ENCODE measurements around the gene RCCD1.
"Not testable (repeated sequence)": the region's sequence is repeated elsewhere in the genome, so short reads cannot be mapped to it uniquely, and the experiment has no call there.

The RCCD1 gene

DNA sequence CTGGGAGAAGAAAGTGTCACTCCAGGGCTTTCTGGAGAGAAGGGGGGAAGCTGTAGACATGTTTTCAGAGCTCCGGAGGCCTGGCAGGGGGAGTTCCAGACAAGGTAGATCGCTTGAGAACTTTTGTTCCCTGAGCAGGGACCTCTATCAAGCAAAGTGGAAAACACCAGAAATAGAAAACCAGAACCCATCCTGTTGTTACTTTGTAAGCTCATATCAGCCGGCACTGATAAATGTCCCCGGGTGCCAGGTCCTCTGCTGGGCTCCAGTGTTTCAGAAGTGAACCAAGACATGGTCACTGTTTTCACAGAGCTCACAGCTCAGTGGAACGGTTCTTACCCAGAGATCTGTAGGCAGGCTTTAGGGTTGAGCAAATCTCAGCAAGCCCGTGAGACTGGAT is 35.8 kb upstream of the RCCD1 start:
- no peak for DNase-seq

DNA sequence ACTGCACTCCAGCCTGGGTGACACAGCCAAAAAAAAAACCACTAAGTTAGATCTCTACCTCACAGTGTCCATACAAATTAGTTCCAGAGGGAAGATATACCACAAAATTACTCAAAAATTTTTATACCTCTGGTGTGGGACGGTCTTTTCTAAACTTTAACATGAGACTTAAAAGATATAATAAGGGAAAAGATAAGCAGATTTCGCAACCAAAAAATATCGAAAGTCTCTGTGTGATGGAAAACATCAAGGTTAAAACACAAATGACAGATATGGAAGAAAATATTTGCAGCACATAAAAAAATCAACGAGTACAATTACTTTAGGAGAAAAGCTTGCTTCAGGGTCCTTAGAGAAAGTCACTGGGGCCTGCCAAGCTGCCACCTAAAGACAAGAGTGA is 32.8 kb upstream of the RCCD1 start:
- DNase-seq: no peak

GRCh38 chr15:90922712-90923322 is 31.9 kb upstream of the RCCD1 start:
- DNase-seq: not testable (repeated sequence)

DNA sequence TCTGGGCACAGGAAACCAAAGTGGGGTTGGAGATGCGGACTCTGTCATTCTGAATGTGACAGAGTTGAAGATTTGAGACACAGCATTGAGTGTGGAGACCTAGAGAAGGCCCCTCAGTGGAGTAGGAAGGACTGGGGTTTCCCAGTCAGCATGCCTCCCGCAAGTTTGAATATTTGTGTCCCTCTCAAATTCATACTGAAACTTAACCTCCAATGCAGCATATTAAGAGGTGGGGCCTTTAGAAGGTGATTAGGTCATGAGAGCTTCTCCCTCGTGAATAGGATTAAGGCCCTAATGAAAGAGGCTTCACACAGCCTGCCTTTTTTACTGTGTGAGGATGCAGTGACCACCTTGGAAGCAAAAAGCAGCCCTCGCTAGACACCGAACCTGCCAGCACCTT is 30.3 kb upstream of the RCCD1 start:
- DNase-seq: no peak

GRCh38 chr15:90926766-90927165 is 27.9 kb upstream of the RCCD1 start:
- not testable (repeated sequence) for DNase-seq

DNA sequence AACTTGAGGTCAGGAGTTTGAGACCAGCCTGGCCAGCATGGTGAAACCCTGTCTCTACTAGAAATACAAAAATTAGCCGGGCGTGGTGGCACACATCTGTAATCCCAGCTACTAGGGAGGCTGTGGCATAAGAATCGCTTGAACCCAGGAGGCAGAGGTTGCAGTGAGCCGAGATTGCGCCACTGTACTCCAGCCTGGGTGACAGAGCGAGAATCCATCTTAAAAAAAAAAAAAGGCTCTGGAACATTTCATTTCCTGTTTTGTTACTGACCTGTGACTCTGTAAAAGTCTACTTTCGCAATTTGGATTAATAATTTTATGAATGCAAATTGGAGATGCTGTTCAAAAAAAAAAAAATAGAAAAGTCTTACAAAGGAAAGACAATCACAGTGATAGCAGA is 26.6 kb upstream of the RCCD1 start:
- not testable (repeated sequence) for DNase-seq

GRCh38 chr15:90929246-90930019 is 25.3 kb upstream of the RCCD1 start:
- no peak for DNase-seq

- no peak for DNase-seq
Measured at GRCh38 chr15:90930861-90931574, 23.7 kb upstream of the RCCD1 start.

DNA sequence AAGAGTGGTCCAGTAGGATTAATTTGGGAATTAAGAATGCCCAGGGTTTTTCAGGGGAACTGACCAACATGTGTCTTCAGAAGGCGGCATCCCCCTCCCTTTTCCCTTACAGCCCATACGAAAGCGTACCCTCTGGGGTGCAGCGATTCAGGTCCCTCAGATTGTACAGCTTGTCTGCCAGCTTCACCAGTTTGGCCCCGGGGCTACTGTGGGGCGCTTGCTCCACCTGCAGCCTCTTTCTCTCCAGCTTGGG is 23.2 kb upstream of the RCCD1 start:
- no peak for DNase-seq

GRCh38 chr15:90931828-90932659 is 22.6 kb upstream of the RCCD1 start, which contains the start of gene HDDC3:
Gene HDDC3 (minus strand): TSS chr15:90932549. CDS start chr15:90932540, 9 bp downstream.
- DNase-seq: peak; percentile 86

GRCh38 chr15:90932660-90932991 is 22.1 kb upstream of the RCCD1 start:
- no peak for DNase-seq

- DNase-seq: no peak
Measured at GRCh38 chr15:90933301-90933700, 21.4 kb upstream of the RCCD1 start.

GRCh38 chr15:90934256-90934948 is 20.3 kb upstream of the RCCD1 start:
- peak; percentile 69 for DNase-seq

DNA sequence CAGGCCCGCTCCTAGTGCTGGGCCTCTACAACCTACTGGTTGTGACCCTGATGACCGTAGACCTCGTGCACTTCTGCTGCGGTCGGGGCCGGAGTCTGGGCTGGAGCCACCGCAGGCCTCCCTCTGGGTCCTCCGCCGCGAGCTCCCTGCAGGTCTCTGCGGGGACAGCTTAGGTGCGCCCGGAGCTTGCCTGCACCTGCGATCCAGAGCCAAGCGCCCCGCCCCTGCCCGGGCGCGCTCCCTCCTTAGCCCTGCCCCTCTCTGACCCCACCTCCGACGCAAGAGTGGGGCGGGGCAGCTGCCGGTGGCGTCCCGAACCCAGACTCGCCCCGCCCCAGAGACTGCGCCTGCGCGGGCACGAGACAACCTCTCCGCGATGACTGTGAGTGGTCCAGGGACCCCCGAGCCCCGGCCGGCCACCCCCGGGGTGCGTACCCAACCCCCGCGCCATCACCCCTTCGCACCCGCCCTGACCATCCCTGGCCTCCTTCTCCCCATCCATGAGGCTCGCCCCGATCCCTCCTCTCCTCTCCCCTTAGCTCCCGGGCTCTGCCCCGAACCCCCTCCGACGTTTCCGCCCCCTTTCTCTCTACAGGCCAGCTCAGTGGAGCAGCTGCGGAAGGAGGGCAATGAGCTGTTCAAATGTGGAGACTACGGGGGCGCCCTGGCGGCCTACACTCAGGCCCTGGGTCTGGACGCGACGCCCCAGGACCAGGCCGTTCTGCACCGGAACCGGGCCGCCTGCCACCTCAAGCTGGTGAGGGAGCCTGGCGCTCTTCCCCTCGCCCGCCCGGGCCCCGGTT is 19.5 kb upstream of the RCCD1 start, which contains the start of gene UNC45A:
Gene UNC45A (plus strand): TSS at position 337 of the 803 bp plus-strand sequence. CDS start 40 bp downstream, at position 377.
- peak; percentile 77 for DNase-seq

GRCh38 chr15:90936823-90937222 is 17.9 kb upstream of the RCCD1 start:
- DNase-seq: no peak

GRCh38 chr15:90938261-90938660 is 16.4 kb upstream of the RCCD1 start:
- DNase-seq: no peak

GRCh38 chr15:90939756-90940155 is 14.9 kb upstream of the RCCD1 start:
- no peak for DNase-seq

- DNase-seq: no peak
Measured at GRCh38 chr15:90941038-90941437, 13.6 kb upstream of the RCCD1 start.

DNA sequence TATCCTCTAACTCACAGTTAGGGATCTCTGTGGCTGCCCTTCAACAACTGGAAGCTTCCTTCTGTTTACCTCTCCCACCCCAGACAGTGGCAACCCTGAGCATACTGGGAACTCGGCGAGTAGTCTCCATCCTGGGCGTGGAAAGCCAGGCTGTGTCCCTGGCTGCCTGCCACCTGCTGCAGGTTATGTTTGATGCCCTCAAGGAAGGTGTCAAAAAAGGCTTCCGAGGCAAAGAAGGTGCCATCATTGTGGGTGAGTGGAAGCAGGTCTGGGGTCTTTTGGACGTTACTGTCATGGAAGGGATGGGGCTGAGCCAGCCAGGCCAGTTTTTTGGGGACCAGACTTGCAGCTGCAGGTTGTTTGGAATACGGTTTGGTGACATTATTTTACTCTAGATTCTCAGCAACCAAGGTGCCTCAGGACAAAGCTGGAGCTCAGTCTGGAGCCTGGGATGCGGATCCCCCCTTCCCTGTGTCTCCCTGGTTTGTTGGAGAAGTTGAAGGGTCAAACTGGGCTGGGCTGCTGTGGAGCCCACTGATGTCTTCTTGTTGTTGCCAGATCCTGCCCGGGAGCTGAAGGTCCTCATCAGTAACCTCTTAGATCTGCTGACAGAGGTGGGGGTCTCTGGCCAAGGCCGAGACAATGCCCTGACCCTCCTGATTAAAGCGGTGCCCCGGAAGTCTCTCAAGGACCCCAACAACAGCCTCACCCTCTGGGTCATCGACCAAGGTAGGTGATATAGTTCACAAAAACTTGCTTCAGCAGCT is 12.1 kb upstream of the RCCD1 start:
- DNase-seq: no peak

DNA sequence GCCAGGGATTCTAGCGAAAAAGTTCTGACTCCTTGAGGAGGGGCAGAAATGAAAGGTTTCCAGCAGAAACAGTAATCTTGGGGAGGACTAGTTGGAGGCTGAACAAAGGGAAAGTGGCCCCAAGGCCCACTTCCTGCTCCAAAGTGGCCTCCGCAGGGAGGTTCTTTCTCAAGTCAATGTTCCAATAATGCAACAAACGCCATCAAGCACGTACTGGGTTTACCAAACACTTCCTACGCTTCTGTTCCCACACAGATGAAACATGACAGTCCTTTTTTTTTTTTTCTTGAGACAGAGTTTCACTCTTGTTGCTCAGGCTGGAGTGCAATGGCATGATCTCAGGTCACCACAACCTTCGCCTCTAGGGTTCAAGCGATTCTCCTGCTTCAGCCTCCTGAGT is 9.6 kb upstream of the RCCD1 start:
- DNase-seq: no peak

- no peak for DNase-seq
Measured at GRCh38 chr15:90946538-90946937, 8.1 kb upstream of the RCCD1 start.

All from 8988T (cell line).